GM19372 (cell line): ENCODE measurements around the gene PSMD12.
"Not testable (repeated sequence)": the region's sequence is repeated elsewhere in the genome, so short reads cannot be mapped to it uniquely, and the experiment has no call there.

Experiments used
- ATAC-seq: cut with Tn5 transposase; IDR thresholded peaks from one replicate; pipeline ENCODE4 v1.9.1; 2021; ENCODE audit warnings: mild to moderate bottlenecking, low read depth, moderate library complexity; ENCODE audit not compliant: unreplicated experiment

The PSMD12 gene

GRCh38 chr17:67316781-67317180 lies 49.6 kb downstream of the PSMD12 start:
- no peak for ATAC-seq

GRCh38 chr17:67315865-67316264 lies 50.5 kb downstream of the PSMD12 start:
- ATAC-seq, result no peak

GRCh38 chr17:67312265-67312664 lies 54.1 kb downstream of the PSMD12 start:
- no peak for ATAC-seq

GRCh38 chr17:67311575-67311974 lies 54.8 kb downstream of the PSMD12 start:
- no peak for ATAC-seq

GRCh38 chr17:67310406-67310805 lies 56.0 kb downstream of the PSMD12 start:
- no peak for ATAC-seq

GRCh38 chr17:67305446-67306235 lies 60.7 kb downstream of the PSMD12 start:
- not testable (repeated sequence) for ATAC-seq

- no peak for ATAC-seq
These were observed 68.9 kb downstream of the PSMD12 start for GRCh38 chr17:67297454-67297960.

GRCh38 chr17:67294451-67295199 lies 71.8 kb downstream of the PSMD12 start:
- ATAC-seq, result no peak

- peak; percentile 94 for ATAC-seq
These were observed 72.8 kb downstream of the PSMD12 start for GRCh38 chr17:67293251-67294203.

- ATAC-seq, result no peak
These were observed 75.6 kb downstream of the PSMD12 start for GRCh38 chr17:67290711-67291291.

- ATAC-seq, result no peak
These were observed 76.1 kb downstream of the PSMD12 start for GRCh38 chr17:67290244-67290643.

GRCh38 chr17:67289181-67289876 lies 77.0 kb downstream of the PSMD12 start:
- no peak for ATAC-seq
